GM18520 (cell line): ENCODE measurements around the gene ZNF283.
"Not testable (repeated sequence)": the region's sequence is repeated elsewhere in the genome, so short reads cannot be mapped to it uniquely, and the experiment has no call there.

ENCODE experiments used
- ATAC-seq: cut with Tn5 transposase; IDR thresholded peaks from one replicate; pipeline ENCODE4 v1.9.1; 2021; ENCODE audit not compliant: unreplicated experiment

ZNF283 gene

DNA sequence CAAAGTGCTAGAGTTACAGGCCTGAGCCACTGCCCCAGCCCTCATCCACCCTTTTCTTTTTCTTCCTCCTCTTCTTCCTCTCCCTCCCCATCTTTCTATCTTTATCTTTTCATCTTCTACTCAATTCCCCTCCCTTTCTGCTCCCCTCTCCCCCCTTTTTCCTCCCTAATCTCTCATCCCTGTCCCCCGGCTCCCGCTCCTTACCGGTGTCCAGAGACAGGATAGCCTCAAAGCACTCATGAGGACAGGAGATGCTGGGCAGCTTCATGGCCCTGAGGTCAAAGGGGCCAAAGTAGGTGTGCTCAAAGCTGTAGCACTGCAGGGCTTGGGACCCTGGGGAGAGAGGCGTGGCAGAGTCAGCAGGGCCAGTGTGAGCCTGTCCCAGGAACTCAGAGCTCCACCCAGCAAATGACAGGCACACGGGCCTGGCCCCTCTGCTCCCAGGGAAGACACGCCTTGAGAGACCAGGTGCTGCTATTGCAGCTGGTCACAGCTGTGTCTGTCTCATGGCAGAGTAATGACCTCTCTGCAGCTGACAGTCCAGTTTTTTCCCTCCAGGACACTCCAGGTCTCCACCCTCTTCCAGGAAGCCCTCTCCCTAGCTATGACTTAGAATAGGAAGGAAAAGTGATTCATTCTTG, 27.5 kb upstream of the ZNF283 start:
- no peak for ATAC-seq

DNA sequence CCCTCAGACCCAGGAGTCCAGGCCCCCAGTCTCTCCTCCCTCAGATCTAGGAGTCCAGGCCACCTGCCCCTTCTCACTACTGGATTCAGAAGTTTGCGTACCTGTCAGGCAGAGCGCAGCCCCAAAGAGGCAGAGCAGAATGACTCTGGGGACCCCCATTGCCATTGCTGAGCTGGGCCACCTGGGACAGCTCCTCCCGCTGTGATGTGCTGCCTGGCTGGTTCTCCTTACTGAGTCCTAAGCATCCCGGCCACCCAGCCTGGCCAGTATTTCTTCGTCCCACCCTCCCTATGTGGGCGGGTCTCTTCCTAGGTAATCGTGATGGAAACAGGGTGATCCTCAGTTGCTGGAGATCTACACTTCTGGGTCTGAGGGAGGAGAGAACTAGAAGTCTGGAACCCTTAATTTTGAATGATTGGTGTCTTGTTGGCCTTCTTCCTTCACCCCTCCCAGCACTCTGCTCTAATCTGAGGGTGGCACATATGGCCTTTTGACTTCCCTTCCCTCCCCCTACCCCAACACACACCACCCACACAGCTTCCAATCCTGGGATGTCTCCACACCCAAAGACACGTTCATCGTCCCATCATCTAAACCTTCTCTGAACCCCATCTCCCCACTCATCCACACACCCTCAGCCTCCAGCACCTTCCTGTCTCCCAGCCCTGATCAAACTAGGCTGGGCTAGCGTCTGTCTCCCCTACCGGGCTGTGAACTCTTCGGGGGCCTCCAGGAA, 24.7 kb upstream of the ZNF283 start, which contains the start of gene LYPD5:
TSS of gene LYPD5 (minus strand) at position 232 of the 736 bp plus-strand sequence. CDS start at position 165, 67 bp downstream.
- no peak for ATAC-seq

DNA sequence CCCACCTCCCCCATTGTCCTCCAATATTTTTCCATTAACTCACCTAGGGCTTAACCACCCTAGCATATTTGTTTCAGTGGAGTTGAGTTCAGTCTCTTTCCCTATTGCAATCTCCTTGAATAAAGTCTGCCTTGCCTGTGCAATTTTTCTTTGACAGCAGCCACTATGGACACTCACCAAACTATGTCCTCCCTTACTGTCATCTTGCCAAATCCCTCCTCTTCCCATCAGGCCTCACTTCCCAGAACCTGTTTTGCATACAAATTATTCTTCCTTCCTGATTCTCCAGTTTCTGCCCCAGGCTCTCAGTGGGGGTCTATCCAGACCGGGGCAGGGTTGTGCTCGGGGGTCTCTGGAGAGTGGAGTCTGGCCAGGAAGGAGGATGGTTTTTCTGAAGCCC, 22.7 kb upstream of the ZNF283 start:
- ATAC-seq = no peak

DNA sequence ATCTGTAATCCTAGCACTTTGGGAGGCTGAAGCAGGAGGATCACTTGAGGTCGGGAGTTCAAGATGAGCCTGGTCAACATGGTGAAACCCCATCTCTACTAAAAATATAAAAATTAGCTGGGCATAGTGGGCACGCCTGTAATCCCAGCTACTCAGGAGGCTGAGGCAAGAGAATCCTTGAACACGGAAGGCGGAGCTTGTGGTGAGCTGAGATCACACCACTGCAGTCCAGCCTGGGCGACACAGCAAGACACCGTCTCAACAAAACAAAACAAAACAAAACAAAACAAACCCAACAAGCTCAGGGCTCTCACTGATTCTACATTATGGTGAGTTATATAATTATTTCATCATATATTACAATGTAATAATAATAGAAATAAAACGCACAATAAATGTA, 20.7 kb upstream of the ZNF283 start:
- not testable (repeated sequence) for ATAC-seq

DNA sequence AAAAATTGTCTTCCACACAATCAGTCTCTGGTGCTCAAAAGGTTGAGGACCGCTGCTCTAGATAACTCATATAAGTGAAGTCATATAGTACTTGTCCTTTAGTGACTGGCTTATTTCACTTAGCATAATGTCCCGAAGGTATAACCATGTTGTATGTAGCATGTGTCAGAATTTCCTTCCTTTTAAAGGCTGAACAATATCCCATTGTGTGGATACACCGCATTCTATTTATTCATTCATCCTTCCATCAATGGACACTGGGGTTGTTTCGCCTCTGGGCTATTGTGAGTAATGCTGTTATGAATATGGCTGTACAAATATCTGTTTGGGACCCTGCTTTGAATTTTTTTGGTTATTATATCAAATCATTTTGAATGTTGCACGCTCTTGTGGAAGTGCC, 20.3 kb upstream of the ZNF283 start:
- ATAC-seq = no peak

DNA sequence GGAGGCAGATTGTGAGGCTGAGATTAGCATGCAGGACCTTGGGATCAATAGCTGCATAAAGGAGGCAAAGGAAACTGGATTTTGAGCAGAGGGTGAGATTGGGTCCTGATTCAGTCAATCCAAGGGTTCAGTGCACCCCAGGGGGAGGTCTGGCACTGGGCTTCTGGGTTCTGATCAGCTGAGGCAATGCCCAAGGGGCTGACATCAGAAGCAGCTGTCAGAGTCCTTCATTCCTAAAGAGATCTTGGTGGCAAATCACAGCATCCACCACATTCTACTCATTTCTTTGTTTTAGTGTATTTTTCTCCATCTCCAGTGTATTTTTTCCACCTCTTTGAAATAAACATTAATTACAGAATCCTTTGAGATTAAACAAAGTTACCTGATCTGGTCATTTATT, 19.5 kb upstream of the ZNF283 start:
- no peak for ATAC-seq

DNA sequence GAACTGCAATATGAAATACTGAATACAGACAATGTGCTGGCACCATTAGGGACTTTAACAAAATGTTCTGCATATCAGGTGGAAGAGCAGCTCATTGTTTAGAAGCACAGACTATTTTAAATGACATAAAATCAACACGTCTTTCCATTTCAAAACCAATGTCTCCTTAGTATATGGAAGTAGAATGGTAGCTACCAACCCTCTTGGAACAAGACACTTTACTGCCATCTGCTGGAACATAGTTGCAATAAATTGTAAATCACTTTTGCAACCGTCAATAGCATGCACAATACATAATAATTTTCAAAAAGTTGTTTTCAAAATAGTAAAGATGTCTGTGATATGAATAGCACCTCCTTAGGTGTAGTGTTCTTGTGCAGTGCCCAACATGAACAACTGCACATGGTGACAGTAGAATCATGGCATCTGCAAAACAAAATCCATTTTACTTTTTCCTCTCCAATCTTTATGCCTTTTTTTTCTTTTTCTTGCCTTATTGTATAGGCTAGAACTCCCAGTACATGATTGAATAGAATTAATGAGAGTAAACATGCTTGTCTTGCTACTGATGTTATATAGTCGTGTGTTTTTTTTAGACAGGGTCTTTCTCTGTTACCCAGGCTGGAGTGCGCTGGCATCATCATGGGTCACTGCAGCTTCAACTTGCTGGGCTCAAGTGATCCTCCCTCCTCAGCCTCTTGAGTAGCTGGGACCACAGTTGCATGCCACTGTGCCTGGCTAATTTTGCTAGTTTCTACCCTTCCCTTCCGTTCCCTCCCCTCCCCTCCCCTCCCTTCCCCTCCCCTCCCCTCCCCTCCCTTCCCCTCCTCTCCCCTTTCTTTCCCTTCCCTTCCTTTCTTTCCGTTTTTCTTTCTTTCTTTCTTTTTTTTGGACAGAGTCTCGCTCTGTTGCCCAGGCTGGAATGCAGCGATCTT, 17.1 kb upstream of the ZNF283 start:
- no peak for ATAC-seq

DNA sequence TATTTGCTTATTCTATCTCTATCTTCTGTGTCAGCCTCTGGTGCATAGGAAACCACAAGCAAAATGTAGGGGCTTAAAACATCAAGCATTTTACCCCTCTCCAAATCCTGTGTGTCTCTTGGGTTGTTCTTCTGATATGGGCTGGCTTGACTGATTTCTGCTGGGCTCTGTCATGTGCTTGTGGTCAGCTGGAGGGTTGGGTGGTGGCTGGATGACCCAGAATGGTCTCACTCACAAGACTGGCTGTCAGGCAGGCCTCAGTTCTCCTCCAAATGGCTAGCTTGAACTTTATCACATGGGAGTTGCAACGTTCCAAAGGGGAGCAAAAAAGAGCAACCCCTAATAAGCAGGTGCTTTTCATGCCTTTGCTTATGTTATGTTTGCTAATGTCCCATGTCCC, 15.3 kb upstream of the ZNF283 start:
- no peak for ATAC-seq

DNA sequence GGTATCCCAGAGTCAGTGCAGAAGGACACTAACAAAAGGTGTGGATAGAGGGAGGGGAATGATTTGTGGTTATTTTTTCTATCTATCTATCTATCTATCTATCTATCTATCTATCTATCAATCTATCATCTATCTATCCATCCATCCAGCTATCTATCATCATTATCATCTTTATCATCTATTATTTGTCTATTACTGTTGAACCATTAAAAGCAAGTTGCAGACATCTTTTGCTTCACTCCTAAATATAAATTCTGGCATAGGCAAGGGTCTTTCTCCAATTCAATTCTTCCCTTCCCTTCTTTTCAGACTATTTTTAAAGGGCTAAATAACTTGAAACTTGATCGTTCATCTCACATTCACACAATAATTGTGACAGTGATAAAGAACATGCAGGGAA, 14.9 kb upstream of the ZNF283 start:
- ATAC-seq = no peak

DNA sequence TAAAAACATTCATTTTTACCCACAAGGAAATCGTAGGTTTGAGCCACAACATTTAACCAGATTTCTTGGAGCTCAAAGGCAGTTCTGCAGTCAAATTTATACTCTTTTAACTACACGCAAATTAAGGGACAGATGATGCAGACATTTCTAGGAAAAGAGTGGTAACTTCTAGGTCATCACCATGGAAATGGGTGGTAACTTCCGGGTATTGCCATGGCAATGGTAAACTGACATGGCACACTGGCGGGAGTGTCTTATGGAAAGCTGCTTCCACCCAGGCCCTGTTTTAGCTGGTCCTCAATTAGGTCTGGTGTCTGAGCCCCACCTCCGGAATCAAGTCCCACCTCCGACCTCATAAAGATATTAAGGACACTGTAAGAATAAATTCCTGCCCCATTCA, 14.4 kb upstream of the ZNF283 start:
- ATAC-seq = no peak

DNA sequence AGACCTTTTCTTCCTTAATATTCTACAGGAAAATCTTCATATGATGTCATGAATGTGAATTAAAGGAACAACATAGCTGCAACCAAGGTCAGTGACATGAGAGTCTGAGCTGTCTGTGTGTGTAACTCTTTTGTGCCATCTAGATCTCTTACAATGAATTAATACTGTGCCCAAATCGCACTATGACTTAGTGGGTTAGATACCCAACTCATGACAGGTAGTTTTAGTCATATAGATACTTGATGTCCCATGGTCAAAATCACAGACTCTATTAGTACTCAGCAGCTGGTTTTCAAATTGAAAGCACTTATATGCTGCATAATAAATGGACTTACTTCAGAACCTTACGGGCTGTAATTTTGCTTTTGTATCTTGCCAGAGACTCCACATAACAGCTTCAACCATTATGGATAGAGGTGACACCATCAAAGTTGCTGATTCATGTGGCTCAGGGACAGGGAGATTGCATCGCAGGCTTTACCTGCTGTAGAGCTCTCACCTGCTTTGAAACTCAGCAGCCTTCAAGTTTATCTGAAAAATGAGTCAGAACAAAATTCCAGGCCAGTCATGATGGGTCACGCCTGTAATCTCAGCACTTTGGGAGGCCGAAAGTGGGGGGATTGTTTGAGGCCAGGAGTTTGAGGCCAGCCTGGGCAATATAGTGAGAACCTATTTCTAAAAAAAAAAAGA, 12.3 kb upstream of the ZNF283 start:
- no peak for ATAC-seq

DNA sequence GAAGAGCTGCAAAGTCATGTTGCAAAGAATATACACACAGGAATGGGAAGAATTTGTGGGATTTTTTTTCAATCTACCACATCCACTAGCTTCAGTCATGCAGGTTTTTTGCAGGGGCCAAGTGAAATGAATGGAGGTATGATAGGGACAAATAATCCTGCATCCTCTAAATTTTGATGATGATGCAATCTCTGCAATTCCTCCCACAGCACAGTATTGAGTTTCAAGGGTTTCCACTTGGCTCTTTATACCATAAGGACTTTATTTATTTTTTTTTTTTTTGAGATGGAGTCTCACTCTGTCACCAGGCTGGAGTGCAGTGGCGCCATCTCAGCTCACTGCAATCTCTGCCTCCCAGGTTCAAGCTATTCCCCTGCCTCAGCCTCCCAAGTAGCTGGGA, 9.7 kb upstream of the ZNF283 start:
- not testable (repeated sequence) for ATAC-seq

DNA sequence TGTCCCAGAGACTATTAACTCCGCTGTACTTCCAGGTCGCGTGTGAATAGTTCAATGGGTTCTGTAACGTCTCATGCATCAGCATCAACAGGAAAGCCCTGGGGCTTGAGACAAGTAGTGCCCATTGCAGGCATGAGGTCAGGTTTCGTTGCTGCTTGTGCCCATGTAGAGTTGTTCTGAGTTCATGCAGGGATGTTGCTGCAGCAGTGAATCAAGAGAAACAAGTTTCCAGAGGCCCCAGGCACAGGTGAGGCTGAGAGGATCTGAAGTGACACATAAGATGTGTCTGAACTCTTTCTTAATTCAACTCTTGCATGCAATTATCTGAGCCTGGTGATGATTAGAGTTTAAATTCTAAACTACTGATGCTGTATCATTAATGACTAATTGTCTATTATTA, 8.6 kb upstream of the ZNF283 start:
- ATAC-seq = no peak

DNA sequence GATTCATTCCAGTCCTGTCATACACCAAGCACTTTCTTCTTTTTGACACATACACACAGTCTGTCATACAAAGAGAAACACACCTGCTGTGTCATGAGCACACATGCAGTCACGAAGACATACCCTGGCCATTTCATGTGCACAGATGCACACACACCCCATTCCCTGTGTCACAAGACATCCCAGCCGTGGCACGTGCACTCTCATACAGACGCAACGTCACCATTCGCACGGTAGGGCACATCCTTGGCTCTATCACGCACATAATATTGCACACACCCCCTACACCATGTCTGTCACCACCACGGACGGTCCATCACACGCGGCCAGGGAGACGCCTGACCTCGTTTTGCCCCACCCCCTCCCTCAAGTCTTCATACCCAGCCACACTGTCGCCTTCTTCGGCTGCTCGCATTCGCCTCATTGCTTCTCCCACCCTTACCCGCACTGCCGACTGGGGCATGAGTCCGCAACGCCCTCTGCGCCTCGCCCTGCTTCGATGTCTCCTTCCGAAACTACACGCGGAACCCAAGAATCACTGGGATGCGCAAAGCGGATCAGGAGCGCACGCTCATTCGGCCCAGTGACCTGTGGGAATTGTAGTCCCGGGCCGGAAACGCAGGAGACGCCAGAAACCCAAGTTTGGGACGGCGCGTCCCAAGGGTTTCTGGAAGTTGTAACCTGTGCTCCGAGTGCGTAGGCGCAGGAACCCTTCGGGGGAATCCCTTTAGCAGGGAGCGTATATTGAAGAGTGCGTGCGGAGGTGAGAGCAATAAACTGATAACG, 6.8 kb upstream of the ZNF283 start:
- ATAC-seq = no peak

DNA sequence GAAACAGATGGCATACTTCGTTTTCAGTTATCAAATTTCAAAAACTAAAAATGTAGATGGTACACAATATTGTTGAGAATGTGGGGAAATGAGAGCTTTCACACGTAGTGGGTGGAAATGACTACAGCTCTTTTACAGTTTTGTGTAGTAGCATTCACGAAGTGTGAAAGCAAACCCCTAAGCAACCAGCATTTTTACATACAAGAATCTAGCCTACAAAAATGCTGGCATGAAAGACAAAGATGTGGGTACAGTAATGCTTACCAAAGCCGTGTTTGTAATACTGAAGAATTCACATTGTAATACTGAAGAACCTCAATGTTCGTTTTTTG, 6.3 kb upstream of the ZNF283 start:
- no peak for ATAC-seq

DNA sequence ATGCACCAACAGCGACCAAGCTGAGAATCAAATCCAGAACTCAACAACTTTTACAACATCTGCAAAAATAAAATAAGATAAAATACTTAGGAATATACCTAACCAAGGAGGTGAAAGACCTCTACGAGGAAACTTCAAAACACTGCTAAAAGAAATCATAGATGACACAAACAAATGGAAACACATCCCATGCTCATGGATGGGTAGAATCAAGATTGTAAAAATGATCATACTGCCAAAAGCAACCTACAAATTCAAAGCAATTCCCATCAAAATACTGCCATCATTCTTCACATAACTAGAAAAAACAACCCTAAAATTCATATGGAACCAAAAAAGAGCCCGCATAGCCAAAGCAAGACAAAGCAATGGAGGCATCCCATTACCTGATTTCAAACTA, 3.3 kb upstream of the ZNF283 start:
- not testable (repeated sequence) for ATAC-seq

DNA sequence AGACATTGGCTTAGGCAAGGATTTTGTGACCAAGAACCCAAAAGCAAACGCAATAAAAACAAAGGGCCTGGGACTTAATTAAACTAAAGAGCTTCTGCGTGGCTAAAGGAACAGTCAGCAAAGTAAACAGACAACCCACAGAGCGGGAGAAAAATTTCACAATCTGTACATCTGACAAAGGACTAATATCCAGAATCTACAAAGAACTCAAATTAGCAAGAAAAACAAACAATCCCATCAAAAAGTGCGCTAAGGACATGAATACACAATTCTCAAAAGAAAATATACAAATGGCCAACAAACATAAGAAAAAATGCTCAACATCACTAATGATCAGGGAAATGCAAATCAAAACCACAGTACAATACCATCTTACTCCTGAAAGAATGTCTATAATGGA, 2.5 kb upstream of the ZNF283 start:
- not testable (repeated sequence) for ATAC-seq

DNA sequence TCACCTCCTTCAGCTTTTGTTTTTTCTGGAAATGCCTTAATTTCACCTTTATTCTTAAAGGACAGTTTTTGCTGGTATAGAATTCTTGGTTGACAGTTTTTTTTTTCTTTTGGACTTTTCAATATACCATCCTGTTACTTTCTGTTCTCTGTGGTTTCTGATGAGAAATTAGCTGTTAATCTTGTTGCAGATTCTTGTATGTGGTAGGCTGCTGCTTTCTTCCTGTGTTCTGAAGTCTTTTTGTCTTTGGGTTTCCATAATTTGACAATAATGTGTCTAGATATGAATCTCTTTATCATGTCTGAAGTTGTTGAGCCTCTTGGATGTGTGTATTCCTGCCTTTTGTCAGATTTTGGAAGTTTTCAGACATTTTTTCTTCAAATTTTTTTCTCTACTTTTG, 12.0 kb downstream of the ZNF283 start:
- no peak for ATAC-seq

DNA sequence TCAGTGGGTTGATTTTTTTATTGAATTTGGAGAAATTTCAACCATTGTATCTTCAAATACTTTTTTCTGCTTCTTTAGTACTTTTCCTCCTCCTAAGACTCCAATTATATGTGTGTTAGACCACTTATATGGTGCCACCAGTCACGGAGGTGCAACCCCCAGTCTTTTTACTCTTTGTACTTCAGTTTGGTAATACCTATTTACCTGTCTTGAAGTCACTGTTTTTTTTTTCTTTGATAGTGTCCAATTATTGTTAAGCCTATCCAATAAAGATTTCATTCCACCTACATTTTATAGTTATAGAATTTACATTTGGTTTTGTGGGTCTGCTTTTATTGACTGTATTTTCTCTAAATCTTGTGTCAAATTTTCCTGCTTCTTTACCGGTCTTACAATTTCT, 14.9 kb downstream of the ZNF283 start:
- ATAC-seq = no peak

DNA sequence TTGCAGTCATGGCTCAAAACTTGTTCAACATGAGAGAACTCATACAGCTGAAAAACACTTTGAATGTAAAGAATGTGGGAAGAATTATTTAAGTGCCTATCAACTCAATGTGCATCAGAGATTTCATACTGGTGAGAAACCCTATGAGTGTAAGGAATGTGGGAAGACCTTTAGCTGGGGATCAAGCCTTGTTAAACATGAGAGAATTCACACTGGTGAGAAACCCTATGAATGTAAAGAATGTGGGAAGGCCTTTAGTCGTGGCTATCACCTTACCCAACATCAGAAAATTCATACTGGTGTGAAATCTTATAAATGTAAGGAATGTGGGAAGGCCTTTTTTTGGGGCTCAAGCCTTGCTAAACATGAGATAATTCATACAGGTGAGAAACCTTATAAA, 20.1 kb downstream of the ZNF283 start:
- ATAC-seq = no peak
